Thyroid gland (tissue), 4 donors: ENCODE data around the gene PSMD1. TPM values are rescaled to one million over a fixed set of nuclear protein-coding genes. Genes with fewer than 3 reads are reported as not detected.

Experiments
- DNase-seq, 2 donors: peaks; one replicate each; pipeline ENCODE4 v3.0.0-alpha.2; 2019
- H3K27ac ChIP-seq, 3 donors: fragments of 200-600 bp; sonication (generic); 1 replicate in 2 of 3; 2 replicates in 1 of 3; pipeline ENCODE4 v1.5.1; 2016 to 2019; ENCODE audit warnings: mild to moderate bottlenecking in 1 of 3, moderate library complexity in 1 of 3
- H3K27me3 ChIP-seq: fragments of 200-600 bp; sonication (generic); one replicate; pipeline ENCODE4 v1.5.1; 2019
- H3K36me3 ChIP-seq, 2 donors: fragments of 200-600 bp; sonication (generic); one replicate each; pipeline ENCODE4 v1.5.1; 2016 to 2019
- H3K4me1 ChIP-seq, 2 donors: fragments of 200-600 bp; sonication (generic); one replicate each; pipeline ENCODE4 v1.5.1; 2017 to 2019
- H3K4me3 ChIP-seq, 3 donors: fragments of 200-600 bp; sonication (generic); replicated peaks in 1 of 3; 1 replicate in 2 of 3; 2 replicates in 1 of 3; pipeline ENCODE4 v1.5.1; 2016; ENCODE audit warnings: mild to moderate bottlenecking in 1 of 3
- H3K9me3 ChIP-seq: fragments of 200-600 bp; sonication (generic); one replicate; pipeline ENCODE4 v1.5.1; 2017
- POLR2A ChIP-seq, 2 donors: fragments of 450-650 bp; IDR thresholded peaks; one replicate each; pipeline ENCODE4 v1.6.1; 2017; ENCODE audit warnings: antibody characterized with exemption in 2 of 2, mild to moderate bottlenecking in 2 of 2, moderate library complexity in 1 of 2
- WGBS, 2 donors: methylation state at CpG; one replicate each; pipeline ENCODE4 v1.1.5; 2017; 5-methylcytosine and 5-hydroxymethylcytosine counted together
- intact Hi-C: fragments of 100-400 bp; cut with DNase I; formaldehyde crosslinking; loops from one replicate; pipeline ENCODE4 v1.15.1; 2023
- total RNA-seq, 4 donors: library from RNA; depleted of rRNA; stranded (reverse); fragments of >200 nt; gene quantifications; one replicate each; pipeline ENCODE4 v1.2.3, GENCODE V29; 2016
- TF ChIP-seq, protein P1 (sequence below), 6 experiments: fragments of 200-600 bp in 3 of 6; fragments of 450-650 bp in 3 of 6; sonication (generic) in 3 of 6; IDR thresholded peaks; one replicate each; pipeline ENCODE4 v1.5.1; 2016 to 2019; ENCODE audit warnings: antibody characterized with exemption in 6 of 6, mild to moderate bottlenecking in 2 of 6, inconsistent platforms in 1 of 6, moderate library complexity in 1 of 6

Gene PSMD1
- total RNA-seq, 4 donors from 2014 or later, result 60.2 to 98.7 (median 78.4) TPM

DNA sequence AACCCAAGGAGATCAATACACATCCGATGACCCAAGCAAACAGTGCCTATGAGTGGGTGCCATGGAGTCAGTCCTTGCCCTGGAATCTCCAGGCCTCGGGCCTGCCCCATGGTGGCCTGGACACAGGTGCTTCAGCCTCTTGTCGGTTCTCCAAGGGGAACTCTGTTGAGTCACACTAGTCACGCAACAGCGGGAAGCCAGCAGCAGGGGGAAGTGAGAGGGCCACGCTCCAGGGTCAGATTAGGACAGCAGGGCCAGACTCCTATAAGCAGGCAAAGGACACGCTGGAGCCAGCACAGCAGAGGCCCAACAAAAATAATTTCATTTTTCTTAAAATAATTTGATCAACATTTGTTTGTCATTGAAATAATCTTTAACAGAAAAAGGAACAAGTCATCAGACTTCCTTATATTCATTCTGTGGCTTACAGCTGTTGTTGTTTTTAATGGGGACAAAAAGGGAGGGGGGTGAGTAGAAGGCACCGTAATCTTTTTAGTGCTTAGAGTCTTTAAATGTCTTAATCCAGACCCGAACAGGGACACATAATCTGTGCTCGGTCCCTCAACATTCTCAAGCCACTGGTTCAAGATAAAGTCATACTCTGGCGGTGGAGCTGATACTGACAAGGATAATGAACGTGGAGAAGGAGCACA lies 125.3 kb downstream of the PSMD1 start:
- 49 to 62% methylated on average over 11 to 12 of the region's 12 CpGs for WGBS, 2 donors
- Histone ChIP-seq H3K36me3 (no peaks in the 10 kb centered on the region), H3K4me3 (no peak overlapping the region), H3K27ac (peak overlapping the region; percentile 57 to 79 (median 74)), H3K9me3 (no peaks in the 10 kb centered on the region), H3K27me3 (no peaks in the 10 kb centered on the region), H3K4me1 (peaks cover 0 to 22% of the 10 kb centered on the region in 2 donors)
- peak; percentile 47 to 62 for DNase-seq
- intact Hi-C loops, result no loop called here
- TF ChIP-seq POLR2A (IDR thresholded peaks at IDR 0.05), result no peak
- TF ChIP-seq, protein P1, sequence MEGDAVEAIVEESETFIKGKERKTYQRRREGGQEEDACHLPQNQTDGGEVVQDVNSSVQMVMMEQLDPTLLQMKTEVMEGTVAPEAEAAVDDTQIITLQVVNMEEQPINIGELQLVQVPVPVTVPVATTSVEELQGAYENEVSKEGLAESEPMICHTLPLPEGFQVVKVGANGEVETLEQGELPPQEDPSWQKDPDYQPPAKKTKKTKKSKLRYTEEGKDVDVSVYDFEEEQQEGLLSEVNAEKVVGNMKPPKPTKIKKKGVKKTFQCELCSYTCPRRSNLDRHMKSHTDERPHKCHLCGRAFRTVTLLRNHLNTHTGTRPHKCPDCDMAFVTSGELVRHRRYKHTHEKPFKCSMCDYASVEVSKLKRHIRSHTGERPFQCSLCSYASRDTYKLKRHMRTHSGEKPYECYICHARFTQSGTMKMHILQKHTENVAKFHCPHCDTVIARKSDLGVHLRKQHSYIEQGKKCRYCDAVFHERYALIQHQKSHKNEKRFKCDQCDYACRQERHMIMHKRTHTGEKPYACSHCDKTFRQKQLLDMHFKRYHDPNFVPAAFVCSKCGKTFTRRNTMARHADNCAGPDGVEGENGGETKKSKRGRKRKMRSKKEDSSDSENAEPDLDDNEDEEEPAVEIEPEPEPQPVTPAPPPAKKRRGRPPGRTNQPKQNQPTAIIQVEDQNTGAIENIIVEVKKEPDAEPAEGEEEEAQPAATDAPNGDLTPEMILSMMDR (IDR thresholded peaks at IDR 0.05), result no peak

DNA sequence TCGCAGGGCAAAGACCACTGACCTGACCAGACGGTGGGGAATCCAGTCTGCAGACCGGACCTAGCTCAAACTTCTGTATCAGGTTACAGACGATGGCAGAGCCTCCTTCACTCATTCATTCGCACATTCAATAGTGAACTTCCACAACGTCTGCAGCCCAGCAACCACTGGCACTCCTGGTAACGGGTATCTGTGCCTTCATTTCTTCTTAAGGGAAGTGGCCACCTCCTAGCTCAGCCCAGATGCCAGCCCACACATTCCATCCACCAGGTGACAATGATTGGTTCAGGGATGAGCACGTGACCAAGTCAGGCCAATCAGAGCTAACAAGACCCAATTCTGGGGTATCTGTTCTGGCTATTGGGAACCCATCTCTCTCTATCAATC lies 125.8 kb downstream of the PSMD1 start:
- H3K36me3 ChIP-seq, result no peaks in the 10 kb centered on the region
- 80 to 83% methylated on average over 8 of the region's 8 CpGs for WGBS, 2 donors
- no peaks in the 10 kb centered on the region for H3K9me3 ChIP-seq
- H3K4me3 ChIP-seq, result no peak overlapping the region
- H3K4me1 ChIP-seq, result peaks cover 0 to 22% of the 10 kb centered on the region in 2 donors
- H3K27ac ChIP-seq, result peak overlapping the region; percentile 57 to 79 (median 74)
- TF ChIP-seq, protein P1 (IDR thresholded peaks at IDR 0.05), result no peak
- TF ChIP-seq POLR2A (IDR thresholded peaks at IDR 0.05), result no peak
- no peak for DNase-seq
- intact Hi-C loops, result no loop called here
- H3K27me3 ChIP-seq, result no peaks in the 10 kb centered on the region

GRCh38 chr2:231183851-231184250 lies 127.2 kb downstream of the PSMD1 start:
- intact Hi-C loops, result no loop called here
- WGBS, 2 donors, result 88 to 91% methylated on average over 8 of the region's 8 CpGs
- no peak for TF ChIP-seq POLR2A (IDR thresholded peaks at IDR 0.05)
- TF ChIP-seq, protein P1 (IDR thresholded peaks at IDR 0.05), result no peak
- H3K27me3 ChIP-seq, result no peaks in the 10 kb centered on the region
- DNase-seq, result no peak
- peak overlapping the region in 1 of 3 donors; percentile 4 for H3K27ac ChIP-seq
- H3K4me1 ChIP-seq, result peaks cover 0 to 22% of the 10 kb centered on the region in 2 donors
- H3K9me3 ChIP-seq, result no peaks in the 10 kb centered on the region
- H3K4me3 ChIP-seq, result no peak overlapping the region
- H3K36me3 ChIP-seq, result no peaks in the 10 kb centered on the region

DNA sequence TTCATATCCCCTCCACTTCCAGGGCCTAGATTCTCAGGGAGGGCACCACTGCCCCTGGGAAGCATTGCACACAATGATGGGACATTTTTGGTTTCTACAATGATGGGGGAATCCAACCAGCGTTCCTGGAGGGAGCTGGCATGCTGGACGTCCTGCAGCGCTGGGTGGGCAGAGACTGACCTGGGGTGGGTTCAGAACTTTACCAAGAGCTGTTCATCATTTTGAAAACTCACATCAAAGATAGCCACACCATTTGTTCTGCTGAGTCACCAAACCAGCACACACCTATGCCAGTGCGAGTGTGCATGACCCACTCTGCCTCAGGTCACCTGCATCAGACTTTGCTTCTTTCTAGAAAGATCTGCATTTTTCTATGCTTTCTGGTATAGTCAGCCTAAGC lies 127.7 kb downstream of the PSMD1 start:
- Histone ChIP-seq H3K9me3 (no peaks in the 10 kb centered on the region), H3K4me1 (peaks cover 0 to 22% of the 10 kb centered on the region in 2 donors), H3K27ac (peak overlapping the region in 1 of 3 donors; percentile 67), H3K4me3 (no peak overlapping the region), H3K36me3 (no peaks in the 10 kb centered on the region), H3K27me3 (no peaks in the 10 kb centered on the region)
- intact Hi-C loops, result no loop called here
- no peak for TF ChIP-seq POLR2A (IDR thresholded peaks at IDR 0.05)
- TF ChIP-seq, protein P1 (IDR thresholded peaks at IDR 0.05), result no peak
- 93 to 100% methylated on average over 4 of the region's 4 CpGs for WGBS, 2 donors
- no peak for DNase-seq

DNA sequence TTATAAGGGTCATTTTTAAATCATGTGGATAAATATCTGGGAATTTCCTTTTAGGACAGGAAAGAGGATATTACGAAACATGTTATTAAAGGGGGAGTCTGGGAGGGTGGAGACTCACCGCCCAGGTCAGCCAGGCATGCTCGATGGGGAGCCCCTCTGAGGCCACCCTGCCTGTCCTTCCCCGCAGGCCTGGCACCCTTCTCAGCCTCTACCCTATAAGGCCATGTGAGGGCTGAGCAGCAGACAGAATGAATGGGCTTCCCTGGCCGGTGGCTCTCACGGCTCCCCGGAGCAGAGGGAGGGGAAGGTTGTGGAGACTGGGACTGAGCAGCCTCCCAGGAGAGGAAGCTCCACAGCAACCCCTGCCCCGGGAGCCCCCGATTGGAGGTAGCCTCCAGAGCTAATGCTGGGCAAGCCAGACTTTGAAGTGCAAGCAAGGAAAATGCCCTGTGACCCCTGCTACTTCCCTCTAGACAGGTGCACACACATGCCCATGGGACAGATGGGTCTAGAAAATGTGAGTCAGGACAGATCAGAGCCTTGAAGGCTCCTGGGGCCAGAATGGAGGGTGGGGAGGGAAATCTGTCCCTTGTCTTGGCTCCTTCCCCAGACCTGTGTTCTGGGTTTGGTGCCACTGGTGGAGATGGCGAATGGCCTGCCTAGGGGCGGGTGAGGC lies 128.5 kb downstream of the PSMD1 start:
- no peak for DNase-seq
- Histone ChIP-seq H3K27ac (peak overlapping the region; percentile 37 to 78 (median 67)), H3K27me3 (no peaks in the 10 kb centered on the region), H3K4me3 (no peak overlapping the region), H3K36me3 (no peaks in the 10 kb centered on the region), H3K9me3 (no peaks in the 10 kb centered on the region), H3K4me1 (peaks cover 0 to 29% of the 10 kb centered on the region in 2 donors)
- intact Hi-C loops, result no loop called here
- 71 to 75% methylated on average over 7 to 11 of the region's 11 CpGs for WGBS, 2 donors
- TF ChIP-seq, protein P1 (IDR thresholded peaks at IDR 0.05), result no peak
- TF ChIP-seq POLR2A (IDR thresholded peaks at IDR 0.05), result no peak
